ENCODE measurements around the gene FH.

FH gene

GRCh38 chr1:241519308-241520079 is at the start of gene FH:
FH (minus strand) TSS chr1:241519755; CDS start chr1:241519722, 33 bp downstream.
- DNase-seq: peak; percentile 99

- DNase-seq: no peak
Measured at GRCh38 chr1:241560849-241561187, 41.3 kb upstream of the FH start.

- DNase-seq: peak; percentile 88
Measured at GRCh38 chr1:241560146-241560848, 40.7 kb upstream of the FH start.

- no peak for DNase-seq
Measured at GRCh38 chr1:241557551-241558193, 38.1 kb upstream of the FH start.

GRCh38 chr1:241557031-241557430 is 37.5 kb upstream of the FH start:
- DNase-seq: no peak

GRCh38 chr1:241555526-241555925 is 36.0 kb upstream of the FH start:
- DNase-seq: no peak

- no peak for DNase-seq
Measured at GRCh38 chr1:241553886-241554592, 34.5 kb upstream of the FH start.

GRCh38 chr1:241551759-241552638 is 32.4 kb upstream of the FH start:
- peak; percentile 97 for DNase-seq

- no peak for DNase-seq
Measured at GRCh38 chr1:241550318-241550717, 30.8 kb upstream of the FH start.

GRCh38 chr1:241548008-241548407 is 28.5 kb upstream of the FH start:
- no peak for DNase-seq

GRCh38 chr1:241542199-241542907 is 22.8 kb upstream of the FH start:
- peak; percentile 96 for DNase-seq

GRCh38 chr1:241536969-241537368 is 17.4 kb upstream of the FH start:
- DNase-seq: no peak

GRCh38 chr1:241536304-241536703 is 16.7 kb upstream of the FH start:
- no peak for DNase-seq

GRCh38 chr1:241533326-241534115 is 14.0 kb upstream of the FH start:
- DNase-seq: peak; percentile 90

- DNase-seq: peak; percentile 66
Measured at GRCh38 chr1:241532864-241533263, 13.3 kb upstream of the FH start.

- peak; percentile 87 for DNase-seq
Measured at GRCh38 chr1:241532162-241532531, 12.6 kb upstream of the FH start, which contains the start of gene KMO. KMO (plus strand) TSS chr1:241532378; CDS start chr1:241532445, 67 bp downstream.

- DNase-seq: peak; percentile 94
Measured at GRCh38 chr1:241531195-241532161, 11.9 kb upstream of the FH start.

- DNase-seq: no peak
Measured at GRCh38 chr1:241527146-241527545, 7.6 kb upstream of the FH start.

GRCh38 chr1:241525026-241525425 is 5.5 kb upstream of the FH start:
- DNase-seq: no peak

Measured in inflammatory macrophage treated with lipopolysaccharide for 4 hours (primary cell).